ENCODE data around the gene POMT2.

POMT2 gene

DNA sequence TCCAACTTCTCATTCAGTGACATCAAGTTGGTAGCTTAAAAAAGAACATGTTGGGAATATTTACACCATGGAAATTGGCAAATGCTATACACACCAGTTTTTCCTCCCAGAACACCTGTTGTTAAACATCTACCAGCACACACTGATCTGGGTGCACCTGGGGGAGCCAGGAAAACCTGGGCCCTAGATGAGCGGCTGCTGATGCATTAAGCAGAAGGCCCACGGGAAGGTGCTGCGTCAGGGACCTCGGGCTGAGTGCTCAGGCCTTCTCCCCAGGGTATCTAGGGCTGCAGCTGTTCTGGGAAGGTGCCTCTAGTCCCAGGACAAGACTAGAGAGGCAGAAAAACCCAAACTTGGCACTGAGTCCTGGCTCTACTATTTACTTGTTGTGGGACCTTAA, 46.9 kb downstream of the POMT2 start:
- peaks cover 4% of the 10 kb centered on the region; the same call in 1 of the 2 replicates for H3K27me3 ChIP-seq (ENCODE audit: insufficient read depth, low read length)
- no peak overlapping the region for H3K9ac ChIP-seq (ENCODE audit: low read length)
- no peak overlapping the region for H3K27ac ChIP-seq (ENCODE audit: low read depth, low read length, poor library complexity, severe bottlenecking)
- TF ChIP-seq EZH2 (IDR thresholded peaks at IDR 0.05; ENCODE audit: borderline replicate concordance, low read length) = no peak
- TF ChIP-seq, protein P1, sequence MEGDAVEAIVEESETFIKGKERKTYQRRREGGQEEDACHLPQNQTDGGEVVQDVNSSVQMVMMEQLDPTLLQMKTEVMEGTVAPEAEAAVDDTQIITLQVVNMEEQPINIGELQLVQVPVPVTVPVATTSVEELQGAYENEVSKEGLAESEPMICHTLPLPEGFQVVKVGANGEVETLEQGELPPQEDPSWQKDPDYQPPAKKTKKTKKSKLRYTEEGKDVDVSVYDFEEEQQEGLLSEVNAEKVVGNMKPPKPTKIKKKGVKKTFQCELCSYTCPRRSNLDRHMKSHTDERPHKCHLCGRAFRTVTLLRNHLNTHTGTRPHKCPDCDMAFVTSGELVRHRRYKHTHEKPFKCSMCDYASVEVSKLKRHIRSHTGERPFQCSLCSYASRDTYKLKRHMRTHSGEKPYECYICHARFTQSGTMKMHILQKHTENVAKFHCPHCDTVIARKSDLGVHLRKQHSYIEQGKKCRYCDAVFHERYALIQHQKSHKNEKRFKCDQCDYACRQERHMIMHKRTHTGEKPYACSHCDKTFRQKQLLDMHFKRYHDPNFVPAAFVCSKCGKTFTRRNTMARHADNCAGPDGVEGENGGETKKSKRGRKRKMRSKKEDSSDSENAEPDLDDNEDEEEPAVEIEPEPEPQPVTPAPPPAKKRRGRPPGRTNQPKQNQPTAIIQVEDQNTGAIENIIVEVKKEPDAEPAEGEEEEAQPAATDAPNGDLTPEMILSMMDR (IDR thresholded peaks at IDR 0.05; ENCODE audit: low read length) = no peak
- no peak overlapping the region for H3K4me2 ChIP-seq (ENCODE audit: low read length)
- H3K9me2 ChIP-seq (ENCODE audit: low read depth, low read length) = no peaks in the 10 kb centered on the region
- no peaks in the 10 kb centered on the region for H3K4me1 ChIP-seq (ENCODE audit: insufficient read depth, low read length, severe bottlenecking)
- H3F3A ChIP-seq (ENCODE audit: insufficient read depth, low read length) = no peaks in the 10 kb centered on the region
- no peaks in the 10 kb centered on the region for H3K36me3 ChIP-seq (ENCODE audit: insufficient read depth, low read length)
- H4K20me1 ChIP-seq (ENCODE audit: insufficient read depth, low read length) = no peaks in the 10 kb centered on the region
- no peaks in the 10 kb centered on the region for H3K9me3 ChIP-seq (ENCODE audit: low read length)
- no peak overlapping the region for H2AFZ ChIP-seq (ENCODE audit: low read length)
- H3K79me2 ChIP-seq (ENCODE audit: insufficient read depth, low read length) = no peaks in the 10 kb centered on the region
- no peak overlapping the region for H3K4me3 ChIP-seq (ENCODE audit: low read depth, low read length, poor library complexity, severe bottlenecking)

DNA sequence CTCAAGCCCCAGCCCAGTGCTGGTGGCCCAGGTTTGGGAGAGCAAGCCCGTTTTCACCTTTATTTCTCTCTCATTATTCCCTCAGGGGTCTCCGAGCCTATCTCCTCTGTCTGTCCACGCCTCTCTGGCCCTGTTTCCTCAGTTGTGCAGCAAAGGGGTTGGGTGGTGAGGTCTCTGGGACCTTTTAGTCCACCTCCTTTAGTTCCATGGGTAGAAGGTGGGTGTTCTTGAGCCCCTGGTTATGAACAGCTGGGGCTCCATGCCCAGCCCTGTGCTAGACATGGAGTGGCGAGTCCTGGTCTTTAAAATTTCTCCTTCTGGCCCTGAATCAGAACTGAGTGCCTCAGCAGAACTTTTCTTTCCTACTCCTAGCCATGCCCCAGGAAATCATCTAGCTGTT, 48.4 kb downstream of the POMT2 start:
- Histone ChIP-seq H3K4me2 (ENCODE audit: low read length) (no peak overlapping the region), H2AFZ (ENCODE audit: low read length) (no peak overlapping the region), H3F3A (ENCODE audit: insufficient read depth, low read length) (no peaks in the 10 kb centered on the region), H3K4me3 (ENCODE audit: low read depth, low read length, poor library complexity, severe bottlenecking) (no peak overlapping the region), H3K9ac (ENCODE audit: low read length) (no peak overlapping the region), H4K20me1 (ENCODE audit: insufficient read depth, low read length) (no peaks in the 10 kb centered on the region), H3K27ac (ENCODE audit: low read depth, low read length, poor library complexity, severe bottlenecking) (no peak overlapping the region), H3K9me2 (ENCODE audit: low read depth, low read length) (no peaks in the 10 kb centered on the region), H3K27me3 (ENCODE audit: insufficient read depth, low read length) (peaks cover 4% of the 10 kb centered on the region; the same call in 1 of the 2 replicates), H3K4me1 (ENCODE audit: insufficient read depth, low read length, severe bottlenecking) (no peaks in the 10 kb centered on the region), H3K79me2 (ENCODE audit: insufficient read depth, low read length) (no peaks in the 10 kb centered on the region), H3K36me3 (ENCODE audit: insufficient read depth, low read length) (no peaks in the 10 kb centered on the region; the same call in 1 of the 2 replicates), H3K9me3 (ENCODE audit: low read length) (no peaks in the 10 kb centered on the region)
- TF ChIP-seq, protein P1 (IDR thresholded peaks at IDR 0.05; ENCODE audit: low read length) = no peak
- TF ChIP-seq EZH2 (IDR thresholded peaks at IDR 0.05; ENCODE audit: borderline replicate concordance, low read length) = no peak

DNA sequence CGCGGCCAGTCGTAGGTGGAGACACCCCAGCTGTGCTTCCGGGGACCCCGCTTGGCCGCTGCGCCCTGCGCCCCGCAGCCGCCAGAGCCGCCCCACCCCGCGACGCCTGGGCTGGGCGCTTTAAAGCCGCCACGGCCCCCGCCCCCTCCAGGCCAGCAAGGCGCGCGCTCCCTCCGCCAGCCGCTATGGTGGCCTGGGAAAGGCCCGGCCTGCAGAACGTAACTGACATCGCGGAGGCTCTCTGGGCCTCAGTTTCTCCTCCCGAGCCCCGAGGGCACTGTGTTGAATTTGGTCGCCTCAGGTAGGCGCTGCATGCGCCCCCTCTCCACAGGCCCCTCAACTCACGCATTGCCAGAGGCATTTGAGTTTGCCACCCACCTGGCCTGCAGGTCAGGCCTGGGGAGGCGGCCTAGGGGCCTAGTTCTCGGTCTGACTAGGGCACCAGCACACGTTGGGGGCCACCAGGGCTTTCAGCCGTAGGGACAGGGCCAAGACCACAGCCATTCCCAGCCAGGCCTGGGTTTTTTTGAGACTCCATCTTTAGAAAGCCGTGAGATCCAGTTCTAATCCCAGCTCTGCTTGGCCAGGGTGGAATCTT, 49.5 kb downstream of the POMT2 start, which contains the start of gene NGB:
TSS of gene NGB (minus strand) at position 94 of the 598 bp plus-strand sequence. CDS start 269 bp downstream, outside the sequence.
- Histone ChIP-seq H3F3A (ENCODE audit: insufficient read depth, low read length) (no peaks in the 10 kb centered on the region), H3K27ac (ENCODE audit: low read depth, low read length, poor library complexity, severe bottlenecking) (no peak within 1 kb of the TSS), H3K4me3 (ENCODE audit: low read depth, low read length, poor library complexity, severe bottlenecking) (no peak within 1 kb of the TSS), H3K4me1 (ENCODE audit: insufficient read depth, low read length, severe bottlenecking) (no peaks in the 10 kb centered on the region), H2AFZ (ENCODE audit: low read length) (no peak within 1 kb of the TSS), H3K9ac (ENCODE audit: low read length) (no peak within 1 kb of the TSS), H4K20me1 (ENCODE audit: insufficient read depth, low read length) (no peaks in the 10 kb centered on the region), H3K36me3 (ENCODE audit: insufficient read depth, low read length) (no peaks in the 10 kb centered on the region; the same call in 1 of the 2 replicates), H3K27me3 (ENCODE audit: insufficient read depth, low read length) (peaks cover 4% of the 10 kb centered on the region; the same call in 1 of the 2 replicates), H3K9me3 (ENCODE audit: low read length) (no peaks in the 10 kb centered on the region), H3K79me2 (ENCODE audit: insufficient read depth, low read length) (no peaks in the 10 kb centered on the region), H3K4me2 (ENCODE audit: low read length) (no peak within 1 kb of the TSS), H3K9me2 (ENCODE audit: low read depth, low read length) (no peaks in the 10 kb centered on the region)
- TF ChIP-seq EZH2 (IDR thresholded peaks at IDR 0.05; ENCODE audit: borderline replicate concordance, low read length) = no peak
- TF ChIP-seq, protein P1 (IDR thresholded peaks at IDR 0.05; ENCODE audit: low read length) = no peak
